Glomerular visceral epithelial cell (primary cell): ENCODE measurements around the gene ANKRD55.
"Not testable (repeated sequence)": the region's sequence is repeated elsewhere in the genome, so short reads cannot be mapped to it uniquely, and the experiment has no call there.

ENCODE experiments used
- DNase-seq: peaks from one replicate; pipeline ENCODE4 v3.0.0-alpha.2; 2016; ENCODE audit errors: extremely low spot score

The ANKRD55 gene

GRCh38 chr5:56233230-56233629 is at the start of gene ANKRD55:
Gene ANKRD55, minus strand, starts transcription at chr5:56233330. Its CDS starts 417 bp downstream, at chr5:56232913.
- DNase-seq, result no peak

- no peak for DNase-seq
These were observed 49.1 kb upstream of the ANKRD55 start for GRCh38 chr5:56282216-56282615.

DNA sequence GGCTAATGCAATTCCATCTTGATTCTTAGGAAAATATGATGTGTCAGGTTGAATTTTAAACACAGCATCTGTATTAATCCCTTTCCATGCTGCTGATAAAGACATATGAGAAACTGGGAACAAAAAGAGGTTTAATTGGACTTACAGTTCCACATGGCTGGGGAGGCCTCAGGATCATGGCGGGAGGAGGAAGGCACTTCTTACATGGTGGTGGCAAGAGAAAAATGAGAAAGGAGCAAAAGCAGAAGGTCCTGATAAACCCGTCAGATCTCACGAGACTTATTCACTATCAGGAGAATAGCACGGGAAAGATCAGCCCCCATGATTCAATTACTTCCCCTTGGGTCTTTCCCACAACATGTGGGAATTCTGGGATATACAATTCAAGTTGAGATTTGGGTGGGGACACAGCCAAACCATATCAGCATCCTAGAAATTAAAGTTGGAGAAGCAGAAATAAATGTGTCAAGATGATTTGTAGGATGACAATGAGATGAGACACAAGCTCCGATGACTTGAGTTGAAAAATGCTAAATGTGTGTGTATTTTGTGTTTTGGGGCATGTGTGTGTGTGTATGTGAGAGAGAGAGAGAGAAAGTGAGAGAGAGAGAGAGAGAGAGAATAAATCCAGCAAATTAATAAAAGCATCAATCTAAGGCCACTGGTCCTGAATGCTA is 48.5 kb upstream of the ANKRD55 start:
- DNase-seq, result no peak

DNA sequence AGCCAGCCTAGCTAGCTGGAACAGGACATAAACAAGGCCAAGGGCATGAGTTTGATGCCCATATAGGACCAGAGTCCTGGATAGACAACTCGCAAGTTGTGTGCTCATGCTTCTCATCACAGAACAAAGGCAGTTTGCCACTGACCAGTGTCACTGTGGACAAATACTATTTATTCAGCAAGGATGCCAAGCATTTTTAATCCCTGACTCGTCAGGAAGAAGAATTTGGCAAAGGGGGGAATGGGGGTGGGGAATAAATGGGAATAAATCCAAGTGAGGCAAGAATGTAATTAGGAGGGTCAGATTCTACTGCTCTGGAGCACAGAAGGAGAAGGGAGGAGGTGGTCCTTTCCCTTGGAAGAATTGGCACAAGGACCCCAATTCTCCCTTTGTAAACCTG is 46.8 kb upstream of the ANKRD55 start:
- DNase-seq, result peak; percentile 95

DNA sequence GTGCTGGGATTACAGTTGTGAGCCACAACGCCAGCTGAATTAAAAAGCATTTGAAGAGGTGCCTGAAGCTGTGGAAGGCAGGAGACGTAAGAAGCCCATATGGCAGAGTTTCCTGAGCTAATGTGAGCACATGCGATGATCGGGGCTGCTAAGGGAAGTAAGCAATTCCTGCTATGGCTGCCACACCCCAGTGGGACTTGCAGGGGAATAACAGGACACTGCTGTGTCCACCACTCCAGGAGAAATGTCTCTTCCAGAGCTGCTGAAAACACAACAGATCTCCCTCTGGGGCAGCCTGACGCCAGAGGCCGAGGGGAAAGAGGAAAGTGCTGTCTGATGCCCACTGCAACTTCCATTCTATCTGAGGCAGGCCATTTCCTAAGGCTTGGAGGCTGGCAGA is 46.2 kb upstream of the ANKRD55 start:
- peak; percentile 26 for DNase-seq

GRCh38 chr5:56278335-56278753 is 45.2 kb upstream of the ANKRD55 start:
- peak; percentile 99 for DNase-seq

DNA sequence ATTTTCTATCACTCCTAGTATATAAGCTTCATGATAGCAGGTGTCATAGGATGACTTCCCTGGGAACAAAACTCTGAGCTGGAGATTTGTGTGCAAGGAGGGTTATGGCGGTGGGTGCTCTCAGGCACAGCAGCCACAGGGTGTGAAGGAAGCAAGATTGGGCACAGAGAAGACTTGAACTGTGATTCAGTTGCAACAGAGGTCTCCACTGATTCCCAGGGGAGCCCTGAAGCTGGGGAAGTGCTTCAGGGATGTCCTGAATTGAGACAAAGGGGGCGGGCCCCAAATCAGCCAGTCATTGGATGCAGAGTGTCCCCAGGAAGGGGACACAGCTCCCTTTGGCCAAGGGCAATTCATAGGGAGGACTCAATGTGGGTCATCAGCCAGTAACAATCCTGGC is 44.4 kb upstream of the ANKRD55 start:
- DNase-seq, result no peak

DNA sequence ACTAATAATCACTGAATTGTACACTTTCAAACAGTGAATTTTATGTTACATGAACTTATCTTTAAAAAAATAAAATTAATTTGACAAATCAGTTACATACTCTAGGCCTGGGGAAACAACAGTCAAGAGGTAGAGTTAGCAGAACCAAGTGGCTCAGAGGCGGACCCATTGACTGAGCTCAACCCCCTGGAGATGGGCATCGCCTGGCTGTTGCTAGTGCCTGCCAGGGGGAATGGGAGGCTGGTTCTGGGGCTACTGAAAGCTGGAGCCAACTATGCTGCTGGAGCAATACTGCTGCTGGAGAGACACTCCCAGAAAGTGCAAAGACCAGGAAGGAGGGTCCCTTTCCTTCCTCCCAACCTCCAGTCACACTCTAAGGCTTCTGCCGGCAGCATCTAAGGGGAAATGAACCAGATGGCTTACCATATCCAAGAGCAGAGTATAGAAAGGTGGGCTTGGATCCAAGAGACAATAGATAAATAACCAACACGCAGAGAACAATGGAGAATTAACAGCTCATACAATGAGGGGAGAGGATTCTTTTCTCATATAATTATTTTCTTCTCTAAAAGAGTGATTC is 40.3 kb upstream of the ANKRD55 start:
- no peak for DNase-seq

- no peak for DNase-seq
These were observed 39.6 kb upstream of the ANKRD55 start for GRCh38 chr5:56272765-56273164.

GRCh38 chr5:56270568-56271392 is 37.6 kb upstream of the ANKRD55 start:
- peak; percentile 96 for DNase-seq

DNA sequence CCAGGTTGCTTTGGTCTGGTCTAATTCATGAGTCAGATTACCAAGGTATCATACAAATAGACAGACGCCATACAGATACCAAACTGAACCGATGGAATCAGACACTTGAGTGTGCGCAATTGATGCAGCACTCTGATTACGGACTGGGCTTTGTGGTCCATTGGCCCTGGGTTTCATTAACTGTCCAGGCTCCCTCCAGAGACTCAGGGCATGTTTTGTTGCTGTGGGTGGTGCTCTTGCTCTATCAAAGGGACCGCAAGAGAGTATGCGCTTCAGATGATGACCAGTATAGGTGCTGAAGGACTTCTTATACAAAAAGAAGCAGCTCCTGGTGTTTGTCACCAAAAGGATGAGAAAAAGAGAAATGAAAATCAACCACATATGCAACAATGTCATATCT is 36.9 kb upstream of the ANKRD55 start:
- DNase-seq, result no peak

- peak; percentile 62 for DNase-seq
These were observed 36.2 kb upstream of the ANKRD55 start for GRCh38 chr5:56269216-56269927.

- not testable (repeated sequence) for DNase-seq
These were observed 35.6 kb upstream of the ANKRD55 start for GRCh38 chr5:56268707-56269106.

DNA sequence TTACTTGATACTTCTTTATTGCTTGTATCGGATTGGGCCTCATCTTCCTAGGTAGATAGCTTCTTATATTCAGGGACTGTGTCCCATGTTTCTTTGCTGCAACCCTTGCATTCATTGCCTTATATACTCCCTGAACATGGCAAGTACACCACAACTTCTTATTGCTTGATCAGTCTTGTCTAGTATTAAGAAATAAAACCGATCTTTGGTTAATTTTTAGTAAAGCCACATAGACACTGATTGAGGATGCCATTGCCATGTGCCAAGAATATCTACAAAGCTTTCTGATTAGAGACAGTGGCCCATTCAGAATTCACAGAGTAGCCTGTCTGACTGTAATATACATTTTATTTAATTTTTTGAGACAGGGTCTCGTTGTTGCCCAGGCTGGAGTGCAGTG is 34.7 kb upstream of the ANKRD55 start:
- no peak for DNase-seq

DNA sequence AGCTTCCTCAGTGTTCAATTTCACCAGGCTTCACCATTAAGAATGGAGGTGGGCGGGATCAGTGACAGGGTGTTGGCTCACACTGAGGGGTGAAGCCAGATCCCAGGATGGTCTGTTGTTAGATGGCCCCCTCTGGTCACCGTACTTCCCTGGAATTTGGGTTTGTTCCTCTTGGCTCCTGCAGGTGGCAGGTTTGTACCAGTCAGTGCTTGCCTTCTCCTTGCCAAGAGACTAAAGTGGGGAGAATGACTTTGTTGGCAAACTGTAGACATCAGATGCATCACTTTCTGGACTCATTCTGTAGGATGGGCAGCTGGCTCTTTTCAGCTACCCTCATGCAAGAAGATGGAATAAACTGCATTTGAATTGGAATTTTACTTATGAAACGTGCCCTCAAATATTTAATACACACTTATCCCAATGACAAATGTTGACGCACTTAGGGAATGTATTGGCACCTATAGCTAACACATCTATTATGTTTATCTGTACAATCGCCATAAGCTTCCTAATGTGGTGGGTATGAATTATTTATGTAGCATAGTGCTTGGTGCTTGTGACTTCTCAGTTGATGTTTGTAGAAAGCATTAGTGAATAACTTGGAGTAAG is 31.4 kb upstream of the ANKRD55 start:
- peak; percentile 53 for DNase-seq

DNA sequence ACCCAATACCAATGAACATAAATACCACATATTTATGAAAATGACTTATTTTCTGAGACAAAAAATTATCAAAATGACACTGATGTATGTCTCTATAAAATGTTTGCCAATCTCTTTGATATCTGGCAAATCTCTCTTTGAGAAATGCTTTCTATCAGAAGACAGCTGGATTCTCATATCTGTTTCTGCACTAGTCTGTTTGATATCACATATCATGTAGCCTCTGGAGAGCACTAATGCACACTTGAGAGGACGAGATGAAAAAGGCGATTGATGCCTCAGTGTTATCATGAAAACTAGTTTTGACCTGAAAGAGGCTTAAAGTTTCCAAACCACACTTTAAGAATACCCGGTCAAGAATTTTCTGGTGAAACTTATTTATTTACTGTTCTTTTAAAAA is 29.1 kb upstream of the ANKRD55 start:
- DNase-seq, result no peak

DNA sequence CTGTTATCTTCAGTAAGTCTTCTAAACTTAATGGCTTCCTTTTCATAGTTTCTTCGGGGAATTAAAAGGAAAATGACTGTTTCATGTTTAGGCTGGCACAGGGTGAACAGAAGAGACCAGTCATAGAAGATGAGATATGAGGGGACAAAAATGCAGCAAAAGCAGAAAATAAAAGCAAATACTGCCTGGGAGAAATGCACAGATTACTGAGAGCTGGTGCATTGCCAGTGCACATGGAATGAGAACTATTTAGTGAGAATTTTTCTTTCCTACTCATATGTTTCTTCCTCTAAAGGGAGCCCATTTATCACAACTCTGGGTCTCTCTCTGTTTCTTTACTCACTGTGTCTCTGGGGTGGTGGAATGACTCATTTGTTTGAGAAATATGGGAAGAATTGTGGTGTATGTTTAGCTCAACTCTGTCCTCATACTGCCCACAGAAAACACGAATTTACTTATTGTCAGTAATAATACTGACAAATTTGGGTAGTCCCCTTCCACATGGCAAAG is 25.9 kb upstream of the ANKRD55 start:
- peak; percentile 71 for DNase-seq

GRCh38 chr5:56257763-56258529 is 24.8 kb upstream of the ANKRD55 start:
- not testable (repeated sequence) for DNase-seq

- no peak for DNase-seq
These were observed 23.9 kb upstream of the ANKRD55 start for GRCh38 chr5:56257010-56257409.

GRCh38 chr5:56255502-56255901 is 22.4 kb upstream of the ANKRD55 start:
- DNase-seq, result no peak

- DNase-seq, result no peak
These were observed 20.8 kb upstream of the ANKRD55 start for GRCh38 chr5:56253924-56254323.
